Parathyroid adenoma (tissue), 2 donors: ENCODE data around the gene ANKRD1.

Experiments
- H2AFZ ChIP-seq: fragments of 300-600 bp; sonication (generic); one replicate; pipeline ENCODE4 v1.7.0; 2017; ENCODE audit warnings: antibody characterized with exemption, mild to moderate bottlenecking
- H3K27ac ChIP-seq: fragments of 300-600 bp; sonication (generic); one replicate; pipeline ENCODE4 v1.7.0; 2017
- H3K27me3 ChIP-seq: fragments of 300-600 bp; sonication (generic); one replicate; pipeline ENCODE4 v1.7.0; 2017; ENCODE audit warnings: low read length; ENCODE audit not compliant: control insufficient read depth, insufficient read depth
- H3K36me3 ChIP-seq: fragments of 300-600 bp; sonication (generic); one replicate; pipeline ENCODE4 v1.7.0; 2017; ENCODE audit warnings: low read length; ENCODE audit not compliant: control insufficient read depth, insufficient read depth
- H3K4me1 ChIP-seq: fragments of 300-600 bp; sonication (generic); one replicate; pipeline ENCODE4 v1.7.0; 2017; ENCODE audit warnings: control low read depth
- H3K4me2 ChIP-seq: fragments of 300-600 bp; sonication (generic); one replicate; pipeline ENCODE4 v1.7.0; 2017; ENCODE audit warnings: low read length
- H3K4me3 ChIP-seq: fragments of 300-600 bp; sonication (generic); one replicate; pipeline ENCODE4 v1.7.0; 2017; ENCODE audit warnings: low read depth, low read length
- H3K79me2 ChIP-seq: fragments of 300-600 bp; sonication (generic); one replicate; pipeline ENCODE4 v1.7.0; 2017; ENCODE audit warnings: control low read depth
- H3K9ac ChIP-seq: fragments of 300-600 bp; sonication (generic); one replicate; pipeline ENCODE4 v1.7.0; 2017; ENCODE audit warnings: mild to moderate bottlenecking
- H3K9me3 ChIP-seq: fragments of 300-600 bp; sonication (generic); one replicate; pipeline ENCODE4 v1.7.0; 2017; ENCODE audit warnings: low read length; ENCODE audit not compliant: control insufficient read depth
- CTCF ChIP-seq: fragments of 300-600 bp; sonication (generic); IDR thresholded peaks from one replicate; pipeline ENCODE4 v1.7.0; 2017; ENCODE audit warnings: antibody characterized with exemption, mild to moderate bottlenecking
- donor health status: primary hyperparathyroidism.

ANKRD1 gene

DNA sequence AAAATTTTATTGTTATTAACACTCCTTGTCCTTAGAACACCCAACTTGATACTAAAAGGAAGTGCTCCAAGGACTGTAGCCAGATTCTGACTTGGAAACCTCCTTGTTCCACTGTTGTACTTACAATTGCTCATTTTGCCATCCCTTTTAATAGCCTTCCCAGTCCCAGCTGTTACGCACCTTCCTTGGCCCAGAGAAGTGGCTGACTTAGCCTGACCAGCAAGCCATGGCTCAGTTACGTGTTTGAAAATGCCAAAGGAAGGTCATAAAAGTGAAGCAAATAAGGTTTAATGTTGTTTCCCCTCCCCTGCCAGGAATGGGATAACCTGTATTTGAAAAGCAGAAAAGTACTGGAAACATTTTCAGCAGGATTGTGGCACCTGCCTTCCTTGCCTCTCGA, 3.7 kb upstream of the ANKRD1 start:
- Histone ChIP-seq H3K4me1 (no peaks in the 10 kb centered on the region), H3K79me2 (no peaks in the 10 kb centered on the region), H3K9me3 (no peaks in the 10 kb centered on the region), H3K4me3 (no peak overlapping the region), H2AFZ (no peak overlapping the region), H3K27me3 (no peaks in the 10 kb centered on the region), H3K36me3 (no peaks in the 10 kb centered on the region), H3K9ac (no peak overlapping the region), H3K4me2 (no peak overlapping the region), H3K27ac (no peak overlapping the region)
- TF ChIP-seq CTCF: no peak

- Histone ChIP-seq H3K27ac (no peak overlapping the region), H3K4me3 (no peak overlapping the region), H3K36me3 (no peaks in the 10 kb centered on the region), H3K4me2 (no peak overlapping the region), H3K4me1 (no peaks in the 10 kb centered on the region), H3K79me2 (no peaks in the 10 kb centered on the region), H2AFZ (no peak overlapping the region), H3K9me3 (no peaks in the 10 kb centered on the region), H3K27me3 (no peaks in the 10 kb centered on the region), H3K9ac (no peak overlapping the region)
- TF ChIP-seq CTCF: no peak
Measured at GRCh38 chr10:90923111-90923731, 2.3 kb upstream of the ANKRD1 start.

- no peaks in the 10 kb centered on the region for H3K36me3 ChIP-seq
- H3K4me1 ChIP-seq: no peaks in the 10 kb centered on the region
- H3K4me3 ChIP-seq: no peak overlapping the region
- no peak overlapping the region for H3K9ac ChIP-seq
- no peak overlapping the region for H2AFZ ChIP-seq
- TF ChIP-seq CTCF: no peak
- H3K79me2 ChIP-seq: no peaks in the 10 kb centered on the region
- H3K27ac ChIP-seq: no peak overlapping the region
- no peak overlapping the region for H3K4me2 ChIP-seq
- H3K9me3 ChIP-seq: no peaks in the 10 kb centered on the region
- H3K27me3 ChIP-seq: no peaks in the 10 kb centered on the region
Measured at GRCh38 chr10:90921906-90922305, 1.0 kb upstream of the ANKRD1 start.

DNA sequence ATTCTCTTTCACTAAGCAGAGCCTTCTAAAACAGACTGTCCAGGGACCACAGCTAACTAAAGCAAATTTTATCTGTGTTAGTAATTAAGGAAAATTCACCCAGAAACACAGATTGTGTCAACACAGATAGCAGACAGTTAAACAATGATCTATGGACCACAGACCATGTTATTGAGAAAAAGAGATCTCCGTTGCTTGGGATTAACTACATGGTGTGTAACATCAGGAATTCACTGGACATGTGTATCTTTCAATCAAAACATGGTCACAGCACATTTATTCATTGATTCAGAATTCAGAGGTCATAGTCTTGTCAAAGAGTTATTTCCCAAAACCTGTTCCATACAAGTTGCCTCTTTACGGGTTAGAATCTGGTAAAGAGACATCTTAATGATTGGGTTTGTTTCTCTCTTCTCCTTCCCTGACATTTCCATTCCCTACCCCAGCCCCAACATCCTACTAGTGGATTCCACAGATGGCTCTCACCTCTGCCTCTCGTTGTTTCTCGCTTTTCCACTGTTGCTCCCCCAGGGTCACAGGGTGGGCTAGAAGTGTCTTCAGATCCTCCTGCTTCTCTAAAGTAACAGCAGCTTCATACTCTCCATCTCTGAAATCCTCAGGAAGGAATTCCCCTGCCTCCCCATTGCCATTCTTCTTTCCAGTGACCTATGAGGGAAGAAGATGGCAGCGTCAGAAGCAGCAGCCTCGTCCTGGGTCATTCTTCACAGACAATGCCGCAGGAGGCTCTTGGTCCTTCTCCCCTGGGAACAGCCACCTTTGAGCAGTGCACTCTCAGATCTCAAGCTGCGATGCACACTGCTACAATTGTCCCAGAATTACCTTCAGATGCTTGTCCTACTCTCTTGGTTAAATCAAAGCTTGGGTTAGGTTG, 958 bp downstream of the ANKRD1 start:
- no peaks in the 10 kb centered on the region for H3K27me3 ChIP-seq
- no peak overlapping the region for H2AFZ ChIP-seq
- H3K9ac ChIP-seq: no peak overlapping the region
- no peak overlapping the region for H3K4me3 ChIP-seq
- no peaks in the 10 kb centered on the region for H3K79me2 ChIP-seq
- no peaks in the 10 kb centered on the region for H3K9me3 ChIP-seq
- H3K4me2 ChIP-seq: no peak overlapping the region
- no peak for TF ChIP-seq CTCF
- H3K4me1 ChIP-seq: no peaks in the 10 kb centered on the region
- no peak overlapping the region for H3K27ac ChIP-seq
- no peaks in the 10 kb centered on the region for H3K36me3 ChIP-seq
